SK-N-SH (cell line): ENCODE results near the gene DPEP1. TPM values are rescaled to one million over a fixed set of nuclear protein-coding genes. Genes with fewer than 3 reads are reported as not detected.

Experiments used
- CTCF ChIA-PET: fragments of 300-600, 350-600 bp; formaldehyde crosslinking; extraction: SDS; loops from one replicate; lab custom pipeline; 2021; lab: Yijun Ruan, JAX
- POLR2A ChIA-PET: fragments of 350-600 bp; sonication (Branson Sonifier 250); formaldehyde crosslinking; extraction: SDS; loops from one replicate; lab custom pipeline; 2020; ENCODE audit warnings: antibody characterized with exemption, inconsistent platforms; lab: Yijun Ruan, JAX
- DNase-seq: peaks from one replicate; pipeline ENCODE4 v3.0.0; 2012
- H2AFZ ChIP-seq: fragments of 200-600 bp; sonication (generic); 2 replicates; pipeline ENCODE4 v1.8.1; 2016; ENCODE audit warnings: antibody characterized with exemption, mild to moderate bottlenecking, low read depth
- H3F3A ChIP-seq: fragments of 200-600 bp; sonication (generic); replicated peaks from 2 replicates; pipeline ENCODE3; 2016; ENCODE audit warnings: antibody characterized with exemption, mild to moderate bottlenecking; ENCODE audit not compliant: insufficient read depth
- H3K27ac ChIP-seq, 2 experiments: fragments of 200-500 bp in 1 of 2; fragments of 200-600 bp in 1 of 2; sonication (Bioruptor generic) in 1 of 2; sonication (generic), shearing (Covaris generic) in 1 of 2; 2 replicates each; pipeline versions ENCODE4 v1.5.1 to v1.6.1; 2014 to 2016; ENCODE audit warnings: low read depth in 2 of 2, inconsistent platforms in 1 of 2, low read length in 1 of 2, mild to moderate bottlenecking in 1 of 2, mixed read lengths in 1 of 2
- H3K27me3 ChIP-seq: fragments of 200-600 bp; sonication (generic), shearing (Covaris generic); 2 replicates; pipeline ENCODE4 v1.6.1; 2016; ENCODE audit warnings: mixed run types; ENCODE audit not compliant: insufficient read depth
- H3K36me3 ChIP-seq, 2 experiments: fragments of 200-500 bp in 1 of 2; fragments of 200-600 bp in 1 of 2; sonication (Bioruptor generic) in 1 of 2; sonication (generic) in 1 of 2; replicated peaks in 1 of 2; 2 replicates each; pipeline versions ENCODE3 to v1.5.1; 2014 to 2016; ENCODE audit warnings: low read length in 1 of 2, mild to moderate bottlenecking in 1 of 2; ENCODE audit not compliant: insufficient read depth in 2 of 2, control insufficient read depth in 1 of 2
- H3K4me1 ChIP-seq, 2 experiments: fragments of 200-500 bp in 1 of 2; fragments of 200-600 bp in 1 of 2; sonication (Bioruptor generic) in 1 of 2; sonication (generic), shearing (Covaris generic) in 1 of 2; 2 replicates each; pipeline versions ENCODE4 v1.5.1 to v1.6.1; 2014 to 2016; ENCODE audit warnings: low read depth in 1 of 2, low read length in 1 of 2, mixed run types in 1 of 2; ENCODE audit not compliant: insufficient read depth in 2 of 2, control insufficient read depth in 1 of 2
- H3K4me2 ChIP-seq: fragments of 200-600 bp; sonication (generic), shearing (Covaris generic); 2 replicates; pipeline ENCODE4 v1.6.1; 2017; ENCODE audit warnings: mixed run types
- H3K4me3 ChIP-seq, 2 experiments: fragments of 200-500 bp in 1 of 2; fragments of 200-600 bp in 1 of 2; sonication (Bioruptor generic) in 1 of 2; sonication (generic), shearing (Covaris generic) in 1 of 2; 2 replicates each; pipeline versions ENCODE4 v1.5.1 to v1.8.1; 2014 to 2016; ENCODE audit warnings: low read depth in 2 of 2, inconsistent platforms in 1 of 2, low read length in 1 of 2, mild to moderate bottlenecking in 1 of 2, mixed read lengths in 1 of 2, moderate library complexity in 1 of 2
- H3K79me2 ChIP-seq: fragments of 200-600 bp; sonication (generic); 2 replicates; pipeline ENCODE4 v1.8.1; 2017; ENCODE audit warnings: mild to moderate bottlenecking; ENCODE audit not compliant: insufficient read depth
- H3K9ac ChIP-seq: fragments of 200-600 bp; sonication (generic); 2 replicates; pipeline ENCODE4 v1.6.1; 2017; ENCODE audit warnings: mixed run types
- H3K9me2 ChIP-seq: fragments of 200-600 bp; sonication (generic); 2 replicates; pipeline ENCODE4 v1.6.1; 2017; ENCODE audit warnings: mixed run types
- H3K9me3 ChIP-seq: fragments of 200-600 bp; sonication (generic); 2 replicates; pipeline ENCODE4 v1.6.1; 2017; ENCODE audit warnings: mixed run types, mild to moderate bottlenecking, moderate library complexity
- H4K20me1 ChIP-seq: fragments of 200-600 bp; sonication (generic); 2 replicates; pipeline ENCODE4 v1.6.1; 2017; ENCODE audit warnings: mild to moderate bottlenecking, mixed run types; ENCODE audit not compliant: insufficient read depth
- CHD2 ChIP-seq: fragments of 150-350 bp; IDR thresholded peaks from 2 replicates; pipeline ENCODE4 v1.6.1; 2018; ENCODE audit warnings: low read length; ENCODE audit not compliant: partially characterized antibody
- MXI1 ChIP-seq: IDR thresholded peaks from 2 replicates; pipeline ENCODE4 v1.6.1; 2012; ENCODE audit warnings: mild to moderate bottlenecking, low read depth, low read length, improper control_type of control experiment
- NFIC ChIP-seq: IDR thresholded peaks from 2 replicates; pipeline ENCODE4 v1.4.0; 2012; ENCODE audit warnings: borderline replicate concordance
- NRF1 ChIP-seq: IDR thresholded peaks from 2 replicates; pipeline ENCODE4 v1.6.1; 2012; ENCODE audit warnings: low read depth, mild to moderate bottlenecking, low read length
- POLR2AphosphoS5 ChIP-seq: IDR thresholded peaks from 2 replicates; pipeline ENCODE4 v1.6.1; 2012; ENCODE audit warnings: low read depth, low read length
- RAD21 ChIP-seq: IDR thresholded peaks from 2 replicates; pipeline ENCODE4 v1.6.1; 2012; ENCODE audit warnings: mild to moderate bottlenecking, low read length
- RCOR1 ChIP-seq: fragments of 150-350 bp; IDR thresholded peaks from 2 replicates; pipeline ENCODE4 v1.6.1; 2017; ENCODE audit warnings: antibody characterized with exemption, low read length
- SMC3 ChIP-seq: IDR thresholded peaks from 2 replicates; pipeline ENCODE4 v1.6.1; 2012; ENCODE audit warnings: low read depth, low read length, improper control_type of control experiment
- TAF1 ChIP-seq: IDR thresholded peaks from 2 replicates; pipeline ENCODE4 v1.6.1; 2012; ENCODE audit warnings: low read depth, mild to moderate bottlenecking, low read length, moderate library complexity, borderline replicate concordance
- WGBS: methylation state at CpG from one replicate; pipeline ENCODE4 v1.1.6; 2017; ENCODE audit warnings: low lambda C conversion rate; 5-methylcytosine and 5-hydroxymethylcytosine counted together
- polyA plus RNA-seq, 3 experiments: library from polyadenylated mRNA; depleted of rRNA; stranded (reverse); fragments of >200 nt; gene quantifications; 2 replicates each; pipeline ENCODE4 v1.2.3, GENCODE V29; 2012
- TF ChIP-seq, protein P1 (sequence below): fragments of 150-350 bp; IDR thresholded peaks from 2 replicates; pipeline ENCODE4 v1.6.1; 2017; ENCODE audit warnings: antibody characterized with exemption, low read length, low read depth, borderline replicate concordance
- TF ChIP-seq, protein P2 (sequence below): IDR thresholded peaks from 2 replicates; pipeline ENCODE4 v1.4.0; 2012; ENCODE audit warnings: low read depth, borderline replicate concordance
- TF ChIP-seq, protein P3 (sequence below): fragments of 200-600 bp; sonication (generic); IDR thresholded peaks from 2 replicates; pipeline ENCODE4 v1.6.1; 2017; ENCODE audit warnings: antibody characterized with exemption, mild to moderate bottlenecking, moderate library complexity
- TF ChIP-seq, protein P4 (sequence below): IDR thresholded peaks from 2 replicates; pipeline ENCODE4 v1.4.0; 2012; ENCODE audit warnings: low read depth, borderline replicate concordance
- TF ChIP-seq, protein P5 (sequence below): IDR thresholded peaks from 2 replicates; pipeline ENCODE4; 2012
- TF ChIP-seq, protein P6 (sequence below): IDR thresholded peaks from 2 replicates; pipeline ENCODE4 v1.4.0; 2012; ENCODE audit warnings: low read depth

The DPEP1 gene
- polyA plus RNA-seq, 1 of the 3 experiments (the other 2 are of a cell fraction), result 0.05 TPM

DNA sequence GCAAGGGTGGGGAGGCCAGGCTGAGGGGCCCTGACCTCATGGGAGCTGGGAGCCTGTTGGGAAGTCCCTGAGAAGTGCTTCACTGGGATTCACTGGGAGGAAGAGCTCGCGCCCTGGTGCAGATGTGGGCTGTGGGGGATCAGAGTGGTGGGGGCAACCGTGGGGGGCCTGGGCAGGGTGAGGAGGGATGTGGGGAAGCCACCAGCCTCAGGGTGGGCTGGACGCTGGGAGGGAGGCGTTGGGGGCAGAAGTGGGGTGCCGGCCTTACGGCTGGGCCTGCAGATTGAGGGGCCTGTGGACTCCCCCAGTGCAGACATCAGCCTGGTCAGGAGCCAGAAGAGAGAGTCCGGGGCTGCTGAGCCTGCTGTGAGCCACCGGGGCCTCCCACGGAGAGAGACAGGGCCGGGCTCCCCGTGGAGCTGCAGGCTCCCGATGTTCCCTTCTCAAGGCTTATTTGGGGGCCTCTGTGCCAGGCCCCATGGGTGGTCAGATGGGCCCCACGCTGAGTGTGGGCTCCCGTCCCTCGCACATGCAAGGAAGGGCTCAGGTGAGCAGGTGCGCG, 7.8 kb downstream of the DPEP1 start (continued):
- TF ChIP-seq, protein P1, sequence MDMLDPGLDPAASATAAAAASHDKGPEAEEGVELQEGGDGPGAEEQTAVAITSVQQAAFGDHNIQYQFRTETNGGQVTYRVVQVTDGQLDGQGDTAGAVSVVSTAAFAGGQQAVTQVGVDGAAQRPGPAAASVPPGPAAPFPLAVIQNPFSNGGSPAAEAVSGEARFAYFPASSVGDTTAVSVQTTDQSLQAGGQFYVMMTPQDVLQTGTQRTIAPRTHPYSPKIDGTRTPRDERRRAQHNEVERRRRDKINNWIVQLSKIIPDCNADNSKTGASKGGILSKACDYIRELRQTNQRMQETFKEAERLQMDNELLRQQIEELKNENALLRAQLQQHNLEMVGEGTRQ, result no peak

DNA sequence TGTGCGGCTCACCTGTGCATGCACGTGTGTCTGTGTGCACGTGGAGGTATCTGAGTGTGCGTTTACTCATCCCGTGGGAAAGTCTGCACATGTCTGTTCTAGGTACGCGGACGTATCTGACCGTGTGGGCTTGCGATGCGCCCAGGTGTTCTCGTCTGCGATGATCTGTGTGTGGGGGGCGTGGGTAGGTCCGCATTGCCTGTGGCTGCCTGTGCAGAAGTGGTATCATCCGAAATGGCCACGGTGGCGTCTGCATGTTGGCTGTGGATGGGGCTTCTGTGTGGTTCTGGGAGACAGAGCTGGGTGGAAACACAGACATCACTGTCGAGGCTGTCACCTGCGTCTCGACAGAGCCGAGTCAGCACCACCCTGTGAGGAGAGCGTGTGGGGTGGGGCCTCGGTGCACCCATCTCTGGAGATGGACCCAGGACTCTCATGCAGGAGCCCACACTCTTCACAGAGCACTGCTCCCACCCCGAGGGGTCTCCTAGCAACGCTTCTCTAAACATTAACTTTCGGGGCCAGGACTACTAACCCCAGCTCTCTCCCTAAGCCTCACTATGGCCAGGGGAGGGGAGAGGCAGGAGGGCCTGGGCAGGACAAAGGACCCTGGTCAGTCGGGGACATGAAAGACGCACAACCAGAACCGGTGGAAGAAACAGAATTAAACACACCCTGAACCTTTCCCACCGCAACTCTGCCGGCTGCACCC, 8.4 kb downstream of the DPEP1 start:
- ChIA-PET CTCF (no interaction called here), POLR2A (no interaction called here)
- H3K4me2 ChIP-seq, result no peak overlapping the region
- H3K9me3 ChIP-seq, result no peaks in the 10 kb centered on the region
- no peaks in the 10 kb centered on the region for H3K79me2 ChIP-seq
- no peaks in the 10 kb centered on the region for H4K20me1 ChIP-seq
- WGBS, result 84% methylated on average over 31 of the region's 32 CpGs
- DNase-seq, result no peak
- no peaks in the 10 kb centered on the region for H3K36me3 ChIP-seq
- TF ChIP-seq CHD2, result no peak
- TF ChIP-seq, protein P2, sequence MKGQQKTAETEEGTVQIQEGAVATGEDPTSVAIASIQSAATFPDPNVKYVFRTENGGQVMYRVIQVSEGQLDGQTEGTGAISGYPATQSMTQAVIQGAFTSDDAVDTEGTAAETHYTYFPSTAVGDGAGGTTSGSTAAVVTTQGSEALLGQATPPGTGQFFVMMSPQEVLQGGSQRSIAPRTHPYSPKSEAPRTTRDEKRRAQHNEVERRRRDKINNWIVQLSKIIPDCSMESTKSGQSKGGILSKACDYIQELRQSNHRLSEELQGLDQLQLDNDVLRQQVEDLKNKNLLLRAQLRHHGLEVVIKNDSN, result no peak
- TF ChIP-seq MXI1, result no peak
- TF ChIP-seq, protein P1, result no peak
- TF ChIP-seq TAF1, result no peak
- no peak for TF ChIP-seq NFIC
- no peak for TF ChIP-seq SMC3
- no peak for TF ChIP-seq RAD21
- TF ChIP-seq NRF1, result no peak
- no peak for TF ChIP-seq RCOR1
- TF ChIP-seq, protein P3, sequence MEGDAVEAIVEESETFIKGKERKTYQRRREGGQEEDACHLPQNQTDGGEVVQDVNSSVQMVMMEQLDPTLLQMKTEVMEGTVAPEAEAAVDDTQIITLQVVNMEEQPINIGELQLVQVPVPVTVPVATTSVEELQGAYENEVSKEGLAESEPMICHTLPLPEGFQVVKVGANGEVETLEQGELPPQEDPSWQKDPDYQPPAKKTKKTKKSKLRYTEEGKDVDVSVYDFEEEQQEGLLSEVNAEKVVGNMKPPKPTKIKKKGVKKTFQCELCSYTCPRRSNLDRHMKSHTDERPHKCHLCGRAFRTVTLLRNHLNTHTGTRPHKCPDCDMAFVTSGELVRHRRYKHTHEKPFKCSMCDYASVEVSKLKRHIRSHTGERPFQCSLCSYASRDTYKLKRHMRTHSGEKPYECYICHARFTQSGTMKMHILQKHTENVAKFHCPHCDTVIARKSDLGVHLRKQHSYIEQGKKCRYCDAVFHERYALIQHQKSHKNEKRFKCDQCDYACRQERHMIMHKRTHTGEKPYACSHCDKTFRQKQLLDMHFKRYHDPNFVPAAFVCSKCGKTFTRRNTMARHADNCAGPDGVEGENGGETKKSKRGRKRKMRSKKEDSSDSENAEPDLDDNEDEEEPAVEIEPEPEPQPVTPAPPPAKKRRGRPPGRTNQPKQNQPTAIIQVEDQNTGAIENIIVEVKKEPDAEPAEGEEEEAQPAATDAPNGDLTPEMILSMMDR, result no peak
- TF ChIP-seq, protein P4, sequence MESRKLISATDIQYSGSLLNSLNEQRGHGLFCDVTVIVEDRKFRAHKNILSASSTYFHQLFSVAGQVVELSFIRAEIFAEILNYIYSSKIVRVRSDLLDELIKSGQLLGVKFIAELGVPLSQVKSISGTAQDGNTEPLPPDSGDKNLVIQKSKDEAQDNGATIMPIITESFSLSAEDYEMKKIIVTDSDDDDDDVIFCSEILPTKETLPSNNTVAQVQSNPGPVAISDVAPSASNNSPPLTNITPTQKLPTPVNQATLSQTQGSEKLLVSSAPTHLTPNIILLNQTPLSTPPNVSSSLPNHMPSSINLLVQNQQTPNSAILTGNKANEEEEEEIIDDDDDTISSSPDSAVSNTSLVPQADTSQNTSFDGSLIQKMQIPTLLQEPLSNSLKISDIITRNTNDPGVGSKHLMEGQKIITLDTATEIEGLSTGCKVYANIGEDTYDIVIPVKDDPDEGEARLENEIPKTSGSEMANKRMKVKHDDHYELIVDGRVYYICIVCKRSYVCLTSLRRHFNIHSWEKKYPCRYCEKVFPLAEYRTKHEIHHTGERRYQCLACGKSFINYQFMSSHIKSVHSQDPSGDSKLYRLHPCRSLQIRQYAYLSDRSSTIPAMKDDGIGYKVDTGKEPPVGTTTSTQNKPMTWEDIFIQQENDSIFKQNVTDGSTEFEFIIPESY, result no peak
- TF ChIP-seq, protein P5, sequence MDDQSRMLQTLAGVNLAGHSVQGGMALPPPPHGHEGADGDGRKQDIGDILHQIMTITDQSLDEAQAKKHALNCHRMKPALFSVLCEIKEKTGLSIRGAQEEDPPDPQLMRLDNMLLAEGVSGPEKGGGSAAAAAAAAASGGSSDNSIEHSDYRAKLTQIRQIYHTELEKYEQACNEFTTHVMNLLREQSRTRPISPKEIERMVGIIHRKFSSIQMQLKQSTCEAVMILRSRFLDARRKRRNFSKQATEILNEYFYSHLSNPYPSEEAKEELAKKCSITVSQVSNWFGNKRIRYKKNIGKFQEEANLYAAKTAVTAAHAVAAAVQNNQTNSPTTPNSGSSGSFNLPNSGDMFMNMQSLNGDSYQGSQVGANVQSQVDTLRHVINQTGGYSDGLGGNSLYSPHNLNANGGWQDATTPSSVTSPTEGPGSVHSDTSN, result no peak
- TF ChIP-seq, protein P6, sequence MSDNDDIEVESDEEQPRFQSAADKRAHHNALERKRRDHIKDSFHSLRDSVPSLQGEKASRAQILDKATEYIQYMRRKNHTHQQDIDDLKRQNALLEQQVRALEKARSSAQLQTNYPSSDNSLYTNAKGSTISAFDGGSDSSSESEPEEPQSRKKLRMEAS, result no peak
- TF ChIP-seq POLR2AphosphoS5, result no peak
- no peaks in the 10 kb centered on the region for H3K4me1 ChIP-seq
- no peaks in the 10 kb centered on the region for H3K27me3 ChIP-seq
- H3K9ac ChIP-seq, result no peak overlapping the region
- H3F3A ChIP-seq, result peaks cover 6% of the 10 kb centered on the region
- H3K4me3 ChIP-seq, result no peak overlapping the region
- H2AFZ ChIP-seq, result no peak overlapping the region
- H3K9me2 ChIP-seq, result no peaks in the 10 kb centered on the region
- H3K27ac ChIP-seq, result no peak overlapping the region
